ENCODE results near the gene EN2. TPM values are rescaled to one million over a fixed set of nuclear protein-coding genes. Genes with fewer than 3 reads are reported as not detected.

Gene EN2
- total and polyA plus RNA-seq, 2 of the 4 experiments (the other 2 are of a cell fraction): not detected

- no peak overlapping the region for H3K4me2 ChIP-seq (ENCODE audit: low read depth, low read length)
- dilution Hi-C loops (cut with HindIII; ENCODE audit: low sequenced_read_pairs, unreplicated experiment) (no loop called here), in situ Hi-C loops (cut with MboI; ENCODE audit: low sequenced_read_pairs) (no loop called here), intact Hi-C loops (cut with micrococcal nuclease) (no loop called here)
- H2BK15ac ChIP-seq (ENCODE audit: low read depth, low read length): no peak overlapping the region
- H3K4me3 ChIP-seq (ENCODE audit: insufficient read depth, low read depth, low read length): no peak overlapping the region
- H3K9ac ChIP-seq (ENCODE audit: low read depth, low read length): no peak overlapping the region
- H2AK9ac ChIP-seq (replicated peaks; ENCODE audit: low read depth, low read length, poor library complexity): no peak overlapping the region
- ChIA-PET CTCF (no interaction called here), POLR2A (ENCODE audit: unreplicated experiment) (no interaction called here)
- no TSS peak for BruUV-seq (replicated peaks)
- no peaks in the 10 kb centered on the region; the same call in 1 of the 2 replicates for H3K9me1 ChIP-seq (ENCODE audit: insufficient read depth, low read length)
- no peak overlapping the region for H3K14ac ChIP-seq (replicated peaks; ENCODE audit: low read depth, low read length)
- no peaks in the 10 kb centered on the region for H4K20me1 ChIP-seq (ENCODE audit: insufficient read depth, low read length)
- no peaks in the 10 kb centered on the region for H3K79me1 ChIP-seq (ENCODE audit: low read depth in 1 of 2, low read length in 2 of 2)
- no CpG with 5 or more reads among the region's 20 CpGs for WGBS, 2 experiments (ENCODE audit: extremely low coverage in 2 of 2, insufficient read length in 1 of 2)
- no peak overlapping the region for H2BK20ac ChIP-seq (ENCODE audit: low read depth, low read length)
- H3K9me3 ChIP-seq (ENCODE audit: control insufficient read depth, insufficient read depth, low read length): no peaks in the 10 kb centered on the region
- no peak overlapping the region for H2BK120ac ChIP-seq (ENCODE audit: low read depth, low read length)
- DNase-seq: no peak
- no peak overlapping the region for H4K5ac ChIP-seq (ENCODE audit: low read depth, low read length)
- no peak overlapping the region for H2BK5ac ChIP-seq (ENCODE audit: low read depth, low read length, poor library complexity, severe bottlenecking)
- no peak overlapping the region for H3K27ac ChIP-seq (ENCODE audit: insufficient read depth, low read length)
- H2AFZ ChIP-seq (replicated peaks; ENCODE audit: low read length, poor library complexity): no peak overlapping the region
- H3K36me3 ChIP-seq (ENCODE audit: control insufficient read depth, insufficient read depth, low read length): no peaks in the 10 kb centered on the region
- no peak for TF ChIP-seq RFX5 (IDR thresholded peaks at IDR 0.05; ENCODE audit: low read depth, low read length)
- no peak for TF ChIP-seq CEBPB (IDR thresholded peaks at IDR 0.05; ENCODE audit: low read depth, low read length)
- TF ChIP-seq CHD1 (IDR thresholded peaks at IDR 0.05; ENCODE audit: low read depth, low read length): no peak
- TF ChIP-seq, protein P1, sequence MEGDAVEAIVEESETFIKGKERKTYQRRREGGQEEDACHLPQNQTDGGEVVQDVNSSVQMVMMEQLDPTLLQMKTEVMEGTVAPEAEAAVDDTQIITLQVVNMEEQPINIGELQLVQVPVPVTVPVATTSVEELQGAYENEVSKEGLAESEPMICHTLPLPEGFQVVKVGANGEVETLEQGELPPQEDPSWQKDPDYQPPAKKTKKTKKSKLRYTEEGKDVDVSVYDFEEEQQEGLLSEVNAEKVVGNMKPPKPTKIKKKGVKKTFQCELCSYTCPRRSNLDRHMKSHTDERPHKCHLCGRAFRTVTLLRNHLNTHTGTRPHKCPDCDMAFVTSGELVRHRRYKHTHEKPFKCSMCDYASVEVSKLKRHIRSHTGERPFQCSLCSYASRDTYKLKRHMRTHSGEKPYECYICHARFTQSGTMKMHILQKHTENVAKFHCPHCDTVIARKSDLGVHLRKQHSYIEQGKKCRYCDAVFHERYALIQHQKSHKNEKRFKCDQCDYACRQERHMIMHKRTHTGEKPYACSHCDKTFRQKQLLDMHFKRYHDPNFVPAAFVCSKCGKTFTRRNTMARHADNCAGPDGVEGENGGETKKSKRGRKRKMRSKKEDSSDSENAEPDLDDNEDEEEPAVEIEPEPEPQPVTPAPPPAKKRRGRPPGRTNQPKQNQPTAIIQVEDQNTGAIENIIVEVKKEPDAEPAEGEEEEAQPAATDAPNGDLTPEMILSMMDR (conservative IDR thresholded peaks at IDR 0.05; ENCODE audit: low read depth, low read length): no peak
- TF ChIP-seq POLR2A (IDR thresholded peaks at IDR 0.05; ENCODE audit: low read depth, low read length): no peak
- TF ChIP-seq BHLHE40 (IDR thresholded peaks at IDR 0.05; ENCODE audit: low read depth, low read length): no peak
- no peak for TF ChIP-seq ELK1 (IDR thresholded peaks at IDR 0.05; ENCODE audit: borderline replicate concordance, low read depth, low read length)
- no peak for TF ChIP-seq MAFK (IDR thresholded peaks at IDR 0.05; ENCODE audit: low read depth, low read length)
- TF ChIP-seq MAZ (IDR thresholded peaks at IDR 0.05; ENCODE audit: borderline replicate concordance, low read depth, low read length): no peak
- TF ChIP-seq RCOR1 (IDR thresholded peaks at IDR 0.05; ENCODE audit: insufficient replicate concordance, low read length): no peak
- no peak for TF ChIP-seq SMC3 (IDR thresholded peaks at IDR 0.05; ENCODE audit: low read depth, low read length)
- no peak for TF ChIP-seq FOS (IDR thresholded peaks at IDR 0.05; ENCODE audit: low read depth, low read length)
- TF ChIP-seq MXI1 (IDR thresholded peaks at IDR 0.05; ENCODE audit: borderline replicate concordance, low read depth, low read length): no peak
- no peak overlapping the region for H4K8ac ChIP-seq (ENCODE audit: low read depth in 2 of 2, low read length in 2 of 2)
- H3K27me3 ChIP-seq (ENCODE audit: control insufficient read depth, insufficient read depth, low read length): no peaks in the 10 kb centered on the region; the same call in 1 of the 2 replicates
- no peak overlapping the region for H2AK5ac ChIP-seq (ENCODE audit: low read depth, low read length)
- no peak for ATAC-seq (ENCODE audit: low read depth)
- H3K18ac ChIP-seq (ENCODE audit: low read depth, low read length): no peak overlapping the region
- H3K23ac ChIP-seq (ENCODE audit: low read depth, low read length): no peak overlapping the region
- H3K4ac ChIP-seq (ENCODE audit: low read depth, low read length): no peak overlapping the region
- H3K56ac ChIP-seq (ENCODE audit: extremely low read depth, insufficient read depth, low read length): no peak overlapping the region
- H3K4me1 ChIP-seq (ENCODE audit: control insufficient read depth, insufficient read depth, low read length): no peaks in the 10 kb centered on the region
- no peak overlapping the region for H4K91ac ChIP-seq (ENCODE audit: insufficient read depth, low read depth, low read length)
Observed at GRCh38 chr7:155426543-155427410, 31.2 kb upstream of the EN2 start.
